Measurements from ENCODE around the gene CALCA. TPM values are rescaled to one million over a fixed set of nuclear protein-coding genes. Genes with fewer than 3 reads are reported as not detected.

CALCA gene
- total and polyA plus RNA-seq, 2 of the 8 experiments (the other 6 are each of a cell fraction or from before 2014, with no cell fraction given): 0.50 to 0.73 TPM

- no peak for TF ChIP-seq YY1 (IDR thresholded peaks at IDR 0.05; ENCODE audit: low read depth, low read length)
These were observed 687 bp upstream of the CALCA start (continued) for GRCh38 chr11:14972581-14973495.
